Mucosa of descending colon (tissue), 3 donors: ENCODE data around the gene DGUOK. TPM values are rescaled to one million over a fixed set of nuclear protein-coding genes. Genes with fewer than 3 reads are reported as not detected.

Experiments
- ATAC-seq: fragments of 200-7000 bp; cut with Tn5 transposase; one replicate; pipeline ENCODE4 v1.9.1; 2020; ENCODE audit warnings: mild to moderate bottlenecking, moderate library complexity
- DNase-seq, 3 donors: peaks; one replicate each; pipeline ENCODE4 v3.0.0-alpha.2; 2020
- H3K36me3 ChIP-seq: fragments of 200-600 bp; one replicate; pipeline ENCODE4 v1.8.0; 2021; ENCODE audit warnings: low read depth, mild to moderate bottlenecking
- H3K4me1 ChIP-seq: fragments of 200-600 bp; one replicate; pipeline ENCODE4 v1.8.0; 2021; ENCODE audit warnings: low read depth, mild to moderate bottlenecking
- H3K4me3 ChIP-seq: fragments of 200-600 bp; one replicate; pipeline ENCODE4 v1.8.0; 2021; ENCODE audit warnings: mild to moderate bottlenecking
- H3K9me3 ChIP-seq: fragments of 200-600 bp; one replicate; pipeline ENCODE4 v1.8.0; 2021; ENCODE audit warnings: mild to moderate bottlenecking
- CTCF ChIP-seq: fragments of 200-600 bp; IDR thresholded peaks from one replicate; pipeline ENCODE4 v1.8.0; 2022; ENCODE audit warnings: antibody characterized with exemption, mild to moderate bottlenecking
- intact Hi-C, 2 donors: fragments of 100-400 bp; cut with DNase I in 1 of 2; cut with micrococcal nuclease in 1 of 2; formaldehyde crosslinking; loops; one replicate each; pipeline versions ENCODE4 v1.11.0 to v1.11.1; 2022; cut with DNase I, micrococcal nuclease
- total RNA-seq, 3 donors: library from RNA; stranded (reverse); fragmentation: NEBNext Ultra II Directional in 2 of 3; extraction: Animal tissue kit (Norgen Biotek cat#: 25700) in 2 of 3; gene quantifications; one replicate each; pipeline versions ENCODE4 v1.2.1 to v1.2.4, GENCODE V29; 2021 to 2023
- donor health status: DM: no; HTN: no; CAD: no; lungs with moderate emphysema.
- donor health status: DM: no; HTN: no; CAD: no.
- donor health status: DM: no; HTN: yes; CAD: no.

The DGUOK gene
- total RNA-seq, 3 donors from 2014 or later: 36.5 to 61.3 (median 57.8) TPM

- peaks cover 25% of the 10 kb centered on the region for H3K4me1 ChIP-seq
- no peaks in the 10 kb centered on the region for H3K9me3 ChIP-seq
- no peaks in the 10 kb centered on the region for H3K36me3 ChIP-seq
- no peak for TF ChIP-seq CTCF
- H3K4me3 ChIP-seq: no peak overlapping the region
- DNase-seq (no peak), ATAC-seq (no peak)
- intact Hi-C loops: no loop called here
Measured at GRCh38 chr2:73976803-73977202, 50.1 kb downstream of the DGUOK start.

GRCh38 chr2:73977466-73977865 lies 50.8 kb downstream of the DGUOK start:
- Histone ChIP-seq H3K4me1 (peaks cover 26% of the 10 kb centered on the region), H3K36me3 (no peaks in the 10 kb centered on the region), H3K4me3 (no peak overlapping the region), H3K9me3 (no peaks in the 10 kb centered on the region)
- no peak for ATAC-seq
- DNase-seq: no peak
- intact Hi-C loops: no loop called here
- TF ChIP-seq CTCF: no peak

- no peaks in the 10 kb centered on the region for H3K9me3 ChIP-seq
- TF ChIP-seq CTCF: no peak
- H3K4me3 ChIP-seq: no peak overlapping the region
- intact Hi-C loops: no loop called here
- DNase-seq (no peak), ATAC-seq (no peak)
- no peaks in the 10 kb centered on the region for H3K36me3 ChIP-seq
- H3K4me1 ChIP-seq: peaks cover 33% of the 10 kb centered on the region
Measured at GRCh38 chr2:73979021-73979420, 52.3 kb downstream of the DGUOK start.

GRCh38 chr2:73979686-73980085 lies 53.0 kb downstream of the DGUOK start:
- TF ChIP-seq CTCF: no peak
- H3K4me1 ChIP-seq: peaks cover 36% of the 10 kb centered on the region

GRCh38 chr2:73980566-73980965 lies 53.9 kb downstream of the DGUOK start:
- no peaks in the 10 kb centered on the region for H3K36me3 ChIP-seq
- DNase-seq (peak in 1 of 3 donors; percentile 33), ATAC-seq (no peak)
- no peaks in the 10 kb centered on the region for H3K9me3 ChIP-seq
- intact Hi-C loops: loop anchor here in 1 of 2 donors (5.0 kb wide), 1 partner anchor 53 kb away; the partner anchor contains the start of gene DGUOK
- TF ChIP-seq CTCF: no peak
- no peak overlapping the region for H3K4me3 ChIP-seq
- H3K4me1 ChIP-seq: peaks cover 36% of the 10 kb centered on the region

More at GRCh38 chr2:73979686-73980085, 53.0 kb downstream of the DGUOK start:
- no peak for DNase-seq
- Histone ChIP-seq H3K9me3 (no peaks in the 10 kb centered on the region), H3K36me3 (no peaks in the 10 kb centered on the region), H3K4me3 (no peak overlapping the region)
- ATAC-seq: no peak
- intact Hi-C loops: loop anchor here in 1 of 2 donors (5.0 kb wide), 1 partner anchor 52 kb away; the partner anchor contains the start of gene DGUOK
